NAMALWA (cell line): ENCODE data around the gene OR2V2.

Experiments
- DNase-seq: peaks from one replicate; pipeline ENCODE4 v3.0.0-alpha.2; 2015; ENCODE audit warnings: low spot score

The OR2V2 gene

GRCh38 chr5:181190711-181191525, 43.5 kb downstream of the OR2V2 start:
- DNase-seq = peak; percentile 72

- DNase-seq = peak; percentile 97
These were observed 44.3 kb downstream of the OR2V2 start for GRCh38 chr5:181191526-181192336.

GRCh38 chr5:181192337-181193046, 45.1 kb downstream of the OR2V2 start:
- no peak for DNase-seq

GRCh38 chr5:181193656-181194055, 46.3 kb downstream of the OR2V2 start:
- no peak for DNase-seq

- DNase-seq = no peak
These were observed 47.3 kb downstream of the OR2V2 start for GRCh38 chr5:181194489-181195248.

GRCh38 chr5:181195249-181195761, 47.9 kb downstream of the OR2V2 start:
- DNase-seq = no peak

GRCh38 chr5:181197326-181197951, 50.1 kb downstream of the OR2V2 start:
- no peak for DNase-seq

- DNase-seq = no peak
These were observed 50.8 kb downstream of the OR2V2 start for GRCh38 chr5:181198106-181198685.

GRCh38 chr5:181198905-181199519, 51.6 kb downstream of the OR2V2 start:
- DNase-seq = peak; percentile 39

GRCh38 chr5:181199881-181200638, 52.7 kb downstream of the OR2V2 start:
- DNase-seq = no peak

- DNase-seq = no peak
These were observed 53.4 kb downstream of the OR2V2 start for GRCh38 chr5:181200816-181201215.

- no peak for DNase-seq
These were observed 55.8 kb downstream of the OR2V2 start for GRCh38 chr5:181203093-181203711.

- DNase-seq = no peak
These were observed 56.4 kb downstream of the OR2V2 start for GRCh38 chr5:181203777-181204112.

GRCh38 chr5:181204113-181204825, 56.9 kb downstream of the OR2V2 start:
- no peak for DNase-seq

GRCh38 chr5:181204826-181205760, 57.7 kb downstream of the OR2V2 start, which contains the start of gene TRIM7:
TRIM7 (minus strand) TSS chr5:181205196; CDS start chr5:181205110, 86 bp downstream.
- DNase-seq = no peak

GRCh38 chr5:181205761-181206649, 58.6 kb downstream of the OR2V2 start:
- DNase-seq = no peak
